ENCODE results near the gene TUBGCP4. TPM values are rescaled to one million over a fixed set of nuclear protein-coding genes. Genes with fewer than 3 reads are reported as not detected.

Gene TUBGCP4
- total RNA-seq, 1 experiment from 2014 or later: 37.6 TPM

- Histone ChIP-seq H3K27me3 (replicated peaks; ENCODE audit: insufficient read depth, low read depth, low read length, poor library complexity) (no peaks in the 10 kb centered on the region), H3K36me3 (ENCODE audit: insufficient read depth, low read length, poor library complexity, severe bottlenecking) (peaks cover 94% of the 10 kb centered on the region), H3K27ac (ENCODE audit: low read depth, low read length, poor library complexity, severe bottlenecking) (no peak overlapping the region), H3K4me3 (ENCODE audit: low read depth, low read length, poor library complexity, severe bottlenecking) (no peak overlapping the region), H3K9me3 (ENCODE audit: low read depth, low read length, poor library complexity, severe bottlenecking) (no peaks in the 10 kb centered on the region), H3K4me1 (ENCODE audit: insufficient read depth, low read length, poor library complexity, severe bottlenecking) (no peaks in the 10 kb centered on the region)
- CTCF ChIA-PET: no interaction called here
- POLR2A ChIA-PET (ENCODE audit: low non-redundant PET): interaction anchor here (0.6 kb wide), 1 partner anchor 975 kb away, joined by 3 read pairs; no protein-coding TSS in a partner anchor
- intact Hi-C loops (cut with micrococcal nuclease; ENCODE audit: unreplicated experiment): loop anchor here (10.0 kb wide), 1 partner anchor 341 kb away; the partner anchor contains the start of gene PDIA3
- DNase-seq (ENCODE audit: low spot score): no peak
- TF ChIP-seq EZH2 (IDR thresholded peaks at IDR 0.05; ENCODE audit: borderline replicate concordance, low read depth, low read length, poor library complexity, severe bottlenecking): no peak
- TF ChIP-seq, protein P1, sequence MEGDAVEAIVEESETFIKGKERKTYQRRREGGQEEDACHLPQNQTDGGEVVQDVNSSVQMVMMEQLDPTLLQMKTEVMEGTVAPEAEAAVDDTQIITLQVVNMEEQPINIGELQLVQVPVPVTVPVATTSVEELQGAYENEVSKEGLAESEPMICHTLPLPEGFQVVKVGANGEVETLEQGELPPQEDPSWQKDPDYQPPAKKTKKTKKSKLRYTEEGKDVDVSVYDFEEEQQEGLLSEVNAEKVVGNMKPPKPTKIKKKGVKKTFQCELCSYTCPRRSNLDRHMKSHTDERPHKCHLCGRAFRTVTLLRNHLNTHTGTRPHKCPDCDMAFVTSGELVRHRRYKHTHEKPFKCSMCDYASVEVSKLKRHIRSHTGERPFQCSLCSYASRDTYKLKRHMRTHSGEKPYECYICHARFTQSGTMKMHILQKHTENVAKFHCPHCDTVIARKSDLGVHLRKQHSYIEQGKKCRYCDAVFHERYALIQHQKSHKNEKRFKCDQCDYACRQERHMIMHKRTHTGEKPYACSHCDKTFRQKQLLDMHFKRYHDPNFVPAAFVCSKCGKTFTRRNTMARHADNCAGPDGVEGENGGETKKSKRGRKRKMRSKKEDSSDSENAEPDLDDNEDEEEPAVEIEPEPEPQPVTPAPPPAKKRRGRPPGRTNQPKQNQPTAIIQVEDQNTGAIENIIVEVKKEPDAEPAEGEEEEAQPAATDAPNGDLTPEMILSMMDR (conservative IDR thresholded peaks at IDR 0.05; ENCODE audit: low read depth, low read length): no peak
- BruUV-seq (replicated peaks): no TSS peak
These were observed 32.7 kb downstream of the TUBGCP4 start for GRCh38 chr15:43403616-43404015.

- peaks cover 94% of the 10 kb centered on the region for H3K36me3 ChIP-seq (ENCODE audit: insufficient read depth, low read length, poor library complexity, severe bottlenecking)
- ChIA-PET POLR2A (ENCODE audit: low non-redundant PET) (interaction anchor here (0.6 kb wide), 1 partner anchor 975 kb away, joined by 3 read pairs; no protein-coding TSS in a partner anchor), CTCF (no interaction called here)
These were observed 33.2 kb downstream of the TUBGCP4 start for GRCh38 chr15:43404130-43404529.

DNA sequence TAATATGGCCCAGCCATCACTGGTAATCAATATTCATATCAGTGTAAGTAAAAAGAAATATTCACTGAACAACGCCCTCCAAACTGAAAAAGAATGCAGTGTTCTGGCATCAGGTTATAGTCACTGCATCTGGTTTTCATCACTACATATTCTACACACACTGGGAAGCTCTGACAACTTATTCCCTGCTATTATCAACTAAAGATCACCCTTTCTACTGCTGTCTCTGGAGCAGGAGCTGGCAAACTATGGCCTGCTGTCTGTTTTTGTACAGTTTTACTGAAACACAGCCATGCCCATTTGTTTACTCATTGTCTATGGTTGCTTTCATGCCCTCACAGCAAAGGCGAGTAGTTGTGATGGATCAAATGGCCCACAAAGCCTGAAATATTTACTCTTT lies 35.3 kb downstream of the TUBGCP4 start:
- Histone ChIP-seq H3K4me3 (ENCODE audit: low read depth, low read length, poor library complexity, severe bottlenecking) (no peak overlapping the region), H3K9me3 (ENCODE audit: low read depth, low read length, poor library complexity, severe bottlenecking) (no peaks in the 10 kb centered on the region), H3K27ac (ENCODE audit: low read depth, low read length, poor library complexity, severe bottlenecking) (no peak overlapping the region), H3K4me1 (ENCODE audit: insufficient read depth, low read length, poor library complexity, severe bottlenecking) (no peaks in the 10 kb centered on the region), H3K27me3 (replicated peaks; ENCODE audit: insufficient read depth, low read depth, low read length, poor library complexity) (no peaks in the 10 kb centered on the region), H3K36me3 (ENCODE audit: insufficient read depth, low read length, poor library complexity, severe bottlenecking) (peaks cover 94% of the 10 kb centered on the region)
- intact Hi-C loops (cut with micrococcal nuclease; ENCODE audit: unreplicated experiment): loop anchor here (10.0 kb wide), 1 partner anchor 339 kb away; the partner anchor contains the start of gene PDIA3
- no peak for TF ChIP-seq EZH2 (IDR thresholded peaks at IDR 0.05; ENCODE audit: borderline replicate concordance, low read depth, low read length, poor library complexity, severe bottlenecking)
- TF ChIP-seq, protein P1 (conservative IDR thresholded peaks at IDR 0.05; ENCODE audit: low read depth, low read length): no peak
- POLR2A ChIA-PET (ENCODE audit: low non-redundant PET): no interaction called here
- DNase-seq (ENCODE audit: low spot score): no peak
- no TSS peak for BruUV-seq (replicated peaks)
- CTCF ChIA-PET: no interaction called here

More at GRCh38 chr15:43404130-43404529, 33.2 kb downstream of the TUBGCP4 start:
- Histone ChIP-seq H3K27me3 (replicated peaks; ENCODE audit: insufficient read depth, low read depth, low read length, poor library complexity) (no peaks in the 10 kb centered on the region), H3K4me1 (ENCODE audit: insufficient read depth, low read length, poor library complexity, severe bottlenecking) (no peaks in the 10 kb centered on the region), H3K27ac (ENCODE audit: low read depth, low read length, poor library complexity, severe bottlenecking) (no peak overlapping the region), H3K4me3 (ENCODE audit: low read depth, low read length, poor library complexity, severe bottlenecking) (no peak overlapping the region), H3K9me3 (ENCODE audit: low read depth, low read length, poor library complexity, severe bottlenecking) (no peaks in the 10 kb centered on the region)
- no peak for TF ChIP-seq EZH2 (IDR thresholded peaks at IDR 0.05; ENCODE audit: borderline replicate concordance, low read depth, low read length, poor library complexity, severe bottlenecking)
- TF ChIP-seq, protein P1 (conservative IDR thresholded peaks at IDR 0.05; ENCODE audit: low read depth, low read length): no peak
- DNase-seq (ENCODE audit: low spot score): no peak
- intact Hi-C loops (cut with micrococcal nuclease; ENCODE audit: unreplicated experiment): loop anchor here (10.0 kb wide), 1 partner anchor 341 kb away; the partner anchor contains the start of gene PDIA3
- BruUV-seq (replicated peaks): no TSS peak

Data from A673 (cell line).